HG02885 (cell line): Measurements from ENCODE around the gene ABR.
A peak's percentile ranks its signal among the peaks of the same experiment; 100 is the strongest.
"Not testable (repeated sequence)": the region's sequence is repeated elsewhere in the genome, so short reads cannot be mapped to it uniquely, and the experiment has no call there.

Experiments used
- ATAC-seq: cut with Tn5 transposase; IDR thresholded peaks from one replicate; pipeline ENCODE4 v1.9.1; 2021; ENCODE audit warnings: mild to moderate bottlenecking; ENCODE audit not compliant: unreplicated experiment, poor library complexity

ABR gene

DNA sequence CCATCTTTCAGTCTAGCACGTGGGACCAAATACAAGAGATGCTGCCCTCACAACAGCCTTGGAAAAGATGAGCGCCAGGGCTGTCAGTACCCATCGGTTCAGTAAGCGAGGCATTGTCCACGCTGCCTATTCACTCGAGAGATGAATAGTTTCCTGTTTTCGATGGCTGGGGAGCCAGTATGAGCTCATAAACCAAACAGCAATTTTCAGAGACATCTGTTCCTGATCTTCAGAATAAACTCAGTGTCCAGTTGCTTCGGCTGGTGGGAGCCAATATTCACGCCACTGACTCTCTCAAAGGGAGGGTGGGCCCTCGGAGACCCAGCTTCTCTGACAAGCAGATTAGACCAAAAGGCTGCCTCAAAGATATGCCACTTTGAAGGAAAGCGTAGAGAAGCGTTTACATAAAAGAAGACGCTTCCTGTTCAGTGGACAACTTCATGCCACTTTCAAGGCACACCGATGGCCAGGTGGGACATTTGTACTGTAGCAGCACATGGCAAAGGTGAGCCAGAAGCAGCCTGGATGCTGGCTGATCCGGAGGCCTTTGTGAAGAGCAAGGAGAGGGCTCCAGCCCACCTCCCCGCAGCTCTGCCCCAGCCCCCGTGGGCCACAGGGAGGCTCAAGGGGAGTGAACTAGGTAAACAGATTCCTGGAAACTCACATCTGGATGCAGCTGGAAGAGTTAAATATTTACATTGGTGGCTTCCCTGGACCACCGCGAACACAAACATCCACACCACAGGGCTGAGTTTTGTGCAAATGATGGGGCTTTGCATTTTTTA, 176.8 kb downstream of the ABR start:
- ATAC-seq = no peak

DNA sequence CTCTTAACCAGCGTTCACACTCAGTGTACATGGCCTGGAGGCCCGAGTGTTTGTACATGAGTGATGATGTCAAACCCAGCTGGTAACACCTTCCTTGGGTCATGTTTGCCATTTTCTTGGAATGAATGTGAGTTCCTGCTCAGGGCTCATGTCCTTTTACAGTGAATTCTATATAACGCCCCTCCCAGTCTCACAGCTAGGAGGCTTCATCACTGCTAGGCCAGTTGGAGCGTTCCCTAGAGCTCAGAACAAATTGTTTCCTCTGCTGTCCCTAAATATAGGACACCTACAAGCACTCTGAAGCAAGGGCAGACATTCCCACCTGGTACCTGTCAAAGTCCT, 177.4 kb downstream of the ABR start:
- no peak for ATAC-seq

DNA sequence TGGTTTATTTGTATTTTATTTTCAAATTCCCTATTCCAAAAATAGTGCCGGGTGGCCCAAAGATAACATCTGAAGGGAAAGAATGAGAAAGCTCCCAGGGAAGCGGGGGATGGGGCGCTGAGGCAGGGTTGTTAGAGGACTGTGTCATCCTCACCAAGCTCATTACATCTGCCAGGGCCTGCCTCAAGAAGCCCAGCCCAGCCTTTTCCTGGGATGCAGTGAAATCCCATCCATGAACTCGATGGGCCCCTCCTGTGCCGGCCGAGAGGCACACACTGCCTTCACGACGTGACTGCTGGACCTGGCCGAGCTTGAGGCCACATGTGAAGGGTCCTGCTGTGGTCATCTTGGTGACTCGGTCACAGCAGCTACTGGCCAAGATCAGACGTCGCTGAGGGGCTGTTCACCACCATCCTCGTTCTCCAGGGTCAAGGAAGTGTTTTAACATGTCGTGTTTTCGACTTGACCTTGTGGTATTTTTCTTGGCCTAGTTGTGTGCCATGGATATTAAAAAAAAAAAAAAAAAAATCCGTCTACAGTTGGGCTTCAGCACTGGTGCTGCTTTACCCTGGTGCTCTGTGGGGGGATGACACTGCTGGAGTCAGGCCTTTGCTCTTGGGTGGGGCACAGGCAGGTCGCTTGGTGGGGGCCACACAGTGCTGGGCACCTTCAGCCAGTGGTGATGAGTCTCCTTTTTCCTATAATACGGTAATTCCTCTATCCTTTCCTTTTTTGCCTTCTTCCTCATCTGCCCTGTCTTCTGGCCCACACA, 178.0 kb downstream of the ABR start:
- ATAC-seq = no peak

DNA sequence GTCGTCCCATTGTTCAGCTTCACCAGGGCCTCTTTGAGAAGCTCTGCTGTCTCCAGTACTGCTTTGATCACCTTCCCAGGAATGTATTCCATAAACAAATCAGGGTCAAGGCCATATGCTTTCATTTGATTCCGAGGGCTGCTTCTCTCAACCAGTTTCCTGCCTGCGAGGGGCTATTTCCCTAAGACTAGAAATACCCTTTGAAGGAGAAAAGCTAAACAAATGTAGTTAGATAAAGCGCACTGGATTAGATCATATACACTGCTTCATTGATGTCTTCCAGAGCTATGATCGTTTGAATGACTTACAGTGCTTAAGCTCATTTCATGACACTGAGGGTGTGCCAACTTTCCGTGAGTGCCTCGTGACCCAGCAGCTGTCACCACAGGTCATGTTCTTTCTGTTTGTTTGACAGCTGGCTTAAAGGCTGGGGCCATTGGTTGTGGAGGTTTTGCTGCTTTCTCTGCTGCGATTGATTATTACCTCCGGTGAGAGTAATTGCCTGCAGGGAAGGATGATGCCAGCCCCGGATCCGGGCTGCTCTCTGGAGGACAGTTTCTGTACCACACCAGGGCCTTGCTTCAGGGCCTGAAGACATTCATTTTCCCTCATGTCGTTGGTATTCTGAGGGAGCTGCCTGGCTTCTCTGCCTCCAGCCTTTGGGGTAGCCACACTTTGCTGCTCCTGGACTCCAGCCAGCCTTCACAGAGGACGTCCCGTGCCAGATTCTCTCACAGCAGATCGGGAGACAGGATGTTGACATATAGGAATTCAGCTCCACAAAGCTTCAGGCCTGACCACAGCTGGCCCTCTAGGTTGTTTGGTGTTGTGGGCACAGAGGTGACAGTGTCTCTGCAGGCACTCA, 179.0 kb downstream of the ABR start:
- no peak for ATAC-seq

DNA sequence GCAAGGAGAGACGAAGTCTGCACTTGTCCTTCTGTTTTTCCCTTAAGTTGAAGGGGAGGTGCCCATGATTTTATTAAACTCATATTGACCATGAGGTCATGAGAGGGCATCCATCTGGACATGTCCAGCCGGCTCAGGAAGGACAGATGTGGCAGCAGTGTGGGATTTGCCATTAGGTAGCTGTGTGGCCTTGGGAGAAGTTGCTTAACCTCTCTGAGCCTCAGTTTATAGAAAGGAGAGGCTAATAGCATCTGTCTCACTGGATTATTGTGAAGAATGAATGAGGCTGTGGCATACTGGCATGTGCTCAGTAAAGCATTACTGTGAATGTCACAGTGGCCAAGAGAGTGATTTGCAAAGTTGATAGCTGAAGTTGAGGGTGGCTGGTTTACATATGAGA, 181.7 kb downstream of the ABR start:
- ATAC-seq = no peak

DNA sequence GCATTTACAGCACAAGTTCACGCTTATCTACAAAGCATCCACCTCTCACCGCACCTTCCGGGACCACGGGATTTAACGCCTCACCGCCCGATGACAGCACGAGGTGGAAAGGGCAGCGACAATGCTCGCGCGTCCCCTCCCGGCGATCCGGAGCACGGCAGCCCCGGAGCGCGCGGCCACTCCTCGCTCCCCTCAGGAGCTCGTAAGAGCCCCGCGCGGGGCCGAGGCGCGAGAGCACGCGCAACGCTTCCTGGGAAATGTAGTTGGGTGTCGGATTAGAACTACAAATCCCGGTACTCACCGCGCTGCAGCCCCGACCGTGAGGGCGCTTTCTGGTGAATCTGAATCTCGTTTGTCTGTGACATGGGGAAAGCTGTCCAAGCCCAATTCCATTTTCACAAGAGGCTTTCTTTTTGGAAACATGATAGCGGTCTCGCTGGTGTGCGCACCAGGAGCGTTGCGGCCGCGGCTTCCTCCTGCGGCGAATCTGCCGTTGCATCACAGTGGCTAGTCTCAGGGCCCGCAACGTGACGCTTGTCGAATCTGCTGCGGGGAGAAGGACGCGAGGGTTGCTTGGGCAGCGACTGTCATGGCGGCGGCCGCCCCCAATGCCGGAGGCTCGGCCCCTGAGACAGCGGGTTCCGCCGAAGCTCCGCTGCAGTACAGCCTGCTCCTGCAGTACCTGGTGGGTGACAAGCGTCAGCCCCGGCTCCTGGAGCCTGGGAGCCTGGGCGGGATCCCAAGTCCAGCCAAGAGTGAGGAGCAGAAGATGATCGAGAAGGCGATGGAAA, 183.0 kb downstream of the ABR start, which contains the start of gene TIMM22:
Gene TIMM22, plus strand, starts transcription at position 576 of the 791 bp plus-strand sequence. Its CDS starts 14 bp downstream, at position 590.
- peak; percentile 86 for ATAC-seq

DNA sequence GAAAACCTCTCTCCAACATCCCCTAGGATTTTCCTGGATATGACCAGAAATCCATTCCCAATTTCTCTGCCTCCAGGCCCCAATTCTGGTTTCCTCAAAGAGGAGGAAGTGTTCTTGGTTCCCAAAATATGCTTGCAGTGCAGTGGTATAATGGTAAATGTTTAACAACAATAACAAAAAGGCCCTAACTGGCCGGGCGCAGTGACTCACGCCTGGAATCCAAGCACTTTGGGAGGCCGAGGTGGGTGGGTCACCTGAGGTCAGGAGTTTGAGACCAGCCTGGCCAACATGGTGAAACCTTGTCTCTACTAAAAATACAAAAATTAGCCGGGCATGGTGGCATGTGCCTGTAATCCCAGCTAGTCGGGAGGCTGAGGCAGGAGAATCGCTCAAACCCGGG, 184.5 kb downstream of the ABR start:
- ATAC-seq = not testable (repeated sequence)

DNA sequence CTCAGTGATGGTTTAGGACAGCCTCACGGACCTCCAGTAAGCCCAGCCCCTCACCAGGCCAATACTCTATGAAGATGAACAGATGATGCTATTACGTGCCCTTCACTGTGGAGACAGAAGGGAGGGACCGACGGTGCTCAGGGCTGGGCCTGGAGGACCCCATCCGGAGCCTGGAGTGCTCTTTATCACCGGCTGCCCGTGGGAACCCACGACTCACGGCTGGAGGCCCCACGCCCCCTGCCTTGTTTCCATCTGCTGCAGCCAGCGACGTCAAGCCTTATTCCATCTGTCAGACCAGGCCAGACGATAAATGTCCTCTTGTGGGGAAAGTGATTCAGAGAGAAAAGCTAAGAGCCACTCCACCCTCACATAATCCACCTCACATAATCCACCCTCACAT, 186.8 kb downstream of the ABR start:
- no peak for ATAC-seq

DNA sequence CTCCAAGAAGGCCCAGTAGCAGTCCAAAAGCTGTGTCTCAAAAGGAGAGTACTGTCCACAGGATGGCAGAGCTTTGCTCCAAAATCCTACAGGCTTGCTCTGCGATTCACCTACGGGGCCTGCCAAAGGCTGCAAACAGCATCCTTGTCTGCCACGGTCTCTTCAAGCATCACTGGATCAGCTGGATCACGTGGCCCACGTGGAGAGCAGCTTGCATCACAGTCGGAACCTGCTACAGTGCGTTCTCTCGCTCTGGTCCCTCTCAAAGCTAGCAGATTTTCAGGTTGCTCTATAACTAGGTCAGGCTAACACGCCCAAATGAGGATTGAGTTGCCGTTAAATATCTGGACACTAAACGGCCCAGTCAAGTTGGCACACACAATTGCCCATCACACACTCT, 191.2 kb downstream of the ABR start:
- ATAC-seq = no peak

DNA sequence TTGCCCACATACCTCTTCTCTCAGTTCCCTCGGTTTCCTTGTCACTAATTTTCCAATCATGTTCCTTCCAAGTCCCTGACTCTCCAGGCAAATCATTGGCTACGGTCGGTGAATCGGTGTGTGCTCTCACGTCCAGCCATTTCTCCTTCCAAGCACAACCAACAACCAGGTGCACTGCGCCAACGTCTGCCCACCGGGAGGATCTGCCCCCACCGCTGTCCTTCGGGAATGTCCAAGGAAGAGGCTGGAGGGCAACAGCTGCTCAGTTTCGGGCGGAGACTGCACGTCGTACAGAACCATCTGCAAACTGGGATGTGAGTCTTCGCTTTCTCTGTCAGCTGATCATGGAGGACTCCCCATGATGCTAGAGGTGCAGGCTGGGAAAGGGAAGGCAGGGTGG, 191.8 kb downstream of the ABR start:
- ATAC-seq = no peak

DNA sequence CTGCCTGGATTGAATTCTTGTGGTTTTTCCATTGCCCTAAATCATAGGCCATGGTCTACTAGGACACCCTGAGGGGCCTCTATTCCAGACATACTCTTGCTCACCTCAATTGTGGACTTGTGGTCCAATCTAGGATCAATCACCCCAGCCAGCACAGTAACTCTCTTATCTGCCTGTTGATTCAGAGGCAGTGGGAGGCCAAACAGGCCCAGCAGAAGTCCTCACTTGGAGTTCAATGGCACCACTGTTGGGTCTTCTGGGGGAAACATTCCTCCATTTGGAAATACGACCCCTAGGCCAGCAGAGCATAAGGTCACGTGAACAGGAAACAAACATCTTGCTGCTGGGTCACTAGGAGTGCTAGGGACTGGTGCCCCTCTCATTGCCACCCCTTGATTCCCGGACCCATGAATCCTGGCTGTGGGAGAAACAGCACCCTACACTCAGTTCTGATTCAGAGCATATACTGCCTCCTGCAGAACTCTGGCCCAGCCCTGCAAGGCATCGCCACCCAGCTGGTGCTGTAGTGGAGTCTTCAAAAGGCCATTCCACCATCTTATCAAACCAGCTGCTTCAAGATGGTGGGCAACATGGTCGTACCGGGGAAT, 193.4 kb downstream of the ABR start:
- ATAC-seq = no peak

DNA sequence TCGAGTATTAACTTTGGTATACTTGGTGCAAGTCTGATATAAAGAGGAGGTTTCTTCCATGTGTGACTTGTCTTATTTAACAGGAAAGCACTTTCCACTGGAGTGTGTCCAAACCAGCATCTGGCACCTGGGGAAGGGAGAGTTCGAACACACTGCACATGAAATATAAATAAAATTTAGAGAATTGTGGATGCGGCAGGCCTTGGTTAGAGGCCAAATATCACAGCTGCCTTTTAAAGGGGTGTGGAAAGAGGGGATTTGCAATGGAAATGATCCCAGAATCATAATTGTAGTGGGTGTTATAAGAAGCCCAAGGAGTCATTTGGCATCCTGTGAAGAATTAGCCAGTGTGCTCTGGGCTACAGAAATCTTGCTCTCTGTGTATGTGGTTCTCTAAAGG, 195.9 kb downstream of the ABR start:
- no peak for ATAC-seq

DNA sequence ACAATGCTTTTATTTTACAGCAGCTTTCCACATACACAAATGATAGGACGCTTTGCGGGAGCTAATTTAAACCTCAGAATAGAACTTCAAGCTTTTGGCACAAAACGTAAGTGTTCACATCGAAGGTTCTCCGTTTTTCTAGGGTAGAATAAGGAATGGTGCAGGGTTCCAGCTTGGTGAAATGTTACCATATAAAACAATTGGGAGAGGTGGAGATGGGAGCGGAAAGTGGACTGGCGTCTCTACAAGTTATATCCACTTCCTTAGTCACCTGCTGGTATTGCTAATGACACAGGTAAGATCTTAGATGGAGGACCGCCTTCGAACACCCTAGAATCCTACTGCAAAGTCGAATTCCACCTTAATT, 198.5 kb downstream of the ABR start:
- no peak for ATAC-seq

DNA sequence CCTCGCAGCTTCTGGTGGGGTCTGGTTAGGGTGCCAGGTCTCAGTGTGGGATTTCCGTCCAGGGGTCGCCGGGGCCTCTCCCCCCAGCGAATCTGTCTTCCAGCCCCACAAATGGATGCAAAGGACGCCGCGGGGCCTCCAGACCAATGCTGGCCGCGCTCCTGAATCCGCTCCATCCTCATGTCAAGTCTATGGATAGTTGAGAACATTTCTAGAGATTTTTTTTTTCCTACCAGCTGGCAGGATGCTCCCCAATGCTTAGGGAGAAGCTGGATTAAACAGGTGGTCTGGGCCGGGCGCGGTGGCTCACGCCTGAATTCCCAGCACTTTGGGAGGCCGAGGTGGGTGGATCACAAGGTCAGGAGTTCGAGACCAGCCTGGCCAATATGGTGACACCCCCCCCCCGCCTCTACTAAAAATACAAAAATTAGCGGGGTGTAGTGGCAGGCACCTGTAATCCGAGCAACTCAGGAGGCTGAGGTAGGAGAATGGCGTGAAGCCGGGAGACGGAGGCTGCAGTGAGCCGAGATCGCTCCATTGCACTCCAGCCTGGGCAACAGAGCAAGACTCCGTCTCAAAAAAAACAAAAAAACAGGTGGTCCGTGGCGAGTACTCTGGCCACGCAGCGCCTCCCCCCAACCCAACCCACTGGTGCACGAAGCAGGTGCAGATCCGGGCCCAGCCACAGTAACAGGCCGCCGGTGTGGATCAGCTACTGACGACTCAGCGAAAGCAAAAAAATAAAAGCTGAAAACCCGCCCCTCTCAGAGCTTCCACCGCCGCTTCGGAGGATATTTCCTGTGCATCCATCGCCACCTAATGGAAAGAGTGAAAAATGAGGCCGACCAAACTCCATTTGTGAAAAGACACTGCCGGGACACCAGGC, 199.1 kb downstream of the ABR start:
- no peak for ATAC-seq

DNA sequence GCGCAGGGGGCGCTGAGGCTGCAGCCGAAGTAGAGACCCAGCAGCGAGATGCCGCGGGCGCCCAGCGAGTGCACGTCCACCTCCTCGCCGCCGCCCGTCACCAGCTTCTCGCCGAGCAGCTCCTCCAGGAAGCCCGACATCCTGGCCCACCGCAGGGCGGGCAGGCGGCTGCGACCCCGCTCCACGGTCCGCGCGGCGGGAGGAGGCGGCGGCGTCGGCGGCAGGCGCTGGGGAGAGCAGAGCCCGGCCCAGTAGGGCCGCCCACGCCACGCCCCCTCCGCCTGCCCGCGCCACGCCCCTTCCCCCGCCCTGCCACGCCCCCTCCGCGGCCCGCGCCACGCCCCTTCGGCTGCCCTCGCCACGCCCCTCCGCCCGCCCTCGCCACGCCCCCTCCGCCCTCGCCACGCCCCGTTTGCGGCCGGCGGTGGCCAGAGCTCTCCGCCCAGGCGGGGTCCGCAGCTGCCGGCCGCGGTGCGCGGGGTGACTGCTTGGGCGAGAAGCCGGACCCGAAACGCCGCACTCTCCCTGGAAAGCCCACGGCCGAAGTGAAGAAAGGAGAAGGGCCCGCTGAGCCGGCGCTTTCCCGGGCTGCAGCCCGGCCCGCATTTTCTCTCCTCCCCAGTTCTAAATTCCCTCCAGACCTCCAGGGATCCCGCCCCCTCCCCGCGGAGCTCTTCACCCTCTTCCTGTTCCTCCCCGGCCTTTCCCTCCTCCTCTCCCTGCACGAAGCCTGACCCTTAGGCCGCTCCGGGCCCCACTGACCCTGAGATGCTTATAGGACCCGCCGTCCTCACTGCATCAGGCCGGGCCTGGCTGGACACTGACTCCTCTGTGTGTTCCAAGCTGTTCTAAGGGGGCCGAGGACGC, 200.0 kb downstream of the ABR start, which contains the start of gene NXN:
Gene NXN, minus strand, starts transcription at position 238 of the 867 bp plus-strand sequence.
- ATAC-seq = peak; percentile 78

DNA sequence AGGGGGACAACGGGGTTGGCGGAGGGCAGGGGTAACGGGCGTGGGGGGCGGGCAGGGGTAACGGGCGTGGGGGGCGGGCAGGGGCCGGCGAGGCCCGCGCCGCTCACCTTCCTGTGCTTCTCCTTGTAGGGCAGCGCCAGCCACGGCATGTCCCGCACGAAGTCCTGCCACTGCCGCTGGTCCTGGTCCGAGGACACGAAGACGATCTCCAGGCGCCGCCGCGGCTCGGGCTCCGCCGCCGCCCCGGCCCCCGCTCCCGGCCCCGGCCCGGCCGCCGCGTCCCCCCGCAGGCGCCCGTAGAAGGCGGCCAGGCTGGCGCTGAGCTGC, 200.6 kb downstream of the ABR start:
- no peak for ATAC-seq

DNA sequence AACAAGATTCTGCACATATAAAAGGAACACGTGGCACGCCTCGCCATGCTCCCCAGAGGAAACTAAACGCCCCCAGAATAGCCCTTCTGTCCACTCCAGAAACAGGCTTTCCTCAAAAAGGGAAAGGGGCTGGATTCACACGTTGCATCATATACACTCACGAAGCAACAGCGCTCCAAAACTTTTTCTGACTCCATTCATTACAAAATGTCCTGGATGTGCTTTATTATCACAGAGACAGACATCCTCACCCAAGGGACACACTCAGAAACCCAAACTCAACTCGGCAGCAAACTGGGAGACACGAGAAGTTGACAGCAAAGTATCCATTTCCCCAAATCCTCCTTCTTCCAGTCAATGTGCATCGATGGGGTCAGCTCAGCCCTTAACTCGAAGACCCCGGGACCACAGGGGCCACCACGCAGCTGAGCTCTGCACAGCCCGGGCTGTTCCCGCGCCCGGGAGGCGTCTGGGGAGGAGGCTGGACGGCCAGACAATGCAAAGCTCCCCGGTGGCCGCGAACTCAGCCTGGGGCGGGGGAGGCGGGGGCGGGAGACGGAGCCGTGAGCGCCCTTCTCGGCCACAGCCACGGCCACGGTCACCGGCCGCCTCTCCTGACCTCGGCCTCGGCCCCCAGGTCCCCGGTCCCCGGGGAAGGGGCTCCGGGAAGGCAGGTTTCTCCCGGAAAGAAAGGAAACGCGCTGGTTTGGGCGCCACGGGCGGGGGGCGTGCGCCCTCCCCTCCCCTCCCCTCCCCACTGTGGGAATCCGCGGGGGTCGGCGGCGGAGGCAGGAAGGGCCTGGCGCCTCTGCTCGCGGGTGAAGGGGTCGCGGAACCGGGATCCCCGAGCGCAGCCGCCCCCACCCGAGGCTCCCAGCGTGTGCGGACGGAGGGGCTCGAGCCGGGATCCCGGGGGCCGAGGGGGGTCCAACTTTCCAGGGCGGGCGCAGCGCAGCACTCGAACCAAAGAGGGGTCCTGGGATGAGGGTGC, 201.4 kb downstream of the ABR start:
- ATAC-seq = no peak
